Right atrium auricular region (tissue), 2 donors: ENCODE data around the gene FAM83F. TPM values are rescaled to one million over a fixed set of nuclear protein-coding genes. Genes with fewer than 3 reads are reported as not detected.
"Not testable (repeated sequence)": the region's sequence is repeated elsewhere in the genome, so short reads cannot be mapped to it uniquely, and the experiment has no call there.

Experiments used
- DNase-seq: peaks from one replicate; pipeline ENCODE4 v3.0.0-alpha.2; 2019; ENCODE audit warnings: low spot score
- H3K27ac ChIP-seq, 2 donors: fragments of 200-600 bp; sonication (generic); 1 replicate in 1 of 2; 2 replicates in 1 of 2; pipeline ENCODE4 v1.5.1; 2016 to 2019
- H3K27me3 ChIP-seq, 2 donors: fragments of 200-600 bp; sonication (generic); one replicate each; pipeline versions ENCODE4 v1.5.1 to v1.6.0; 2017 to 2019
- H3K36me3 ChIP-seq: fragments of 200-600 bp; sonication (generic); one replicate; pipeline ENCODE4 v1.5.1; 2016
- H3K4me1 ChIP-seq, 2 donors: fragments of 200-600 bp; sonication (generic); one replicate each; pipeline versions ENCODE4 v1.5.1 to v1.6.0; 2017 to 2019
- H3K4me3 ChIP-seq, 2 donors: fragments of 200-600 bp; sonication (generic); 1 replicate in 1 of 2; 2 replicates in 1 of 2; pipeline ENCODE4 v1.5.1; 2017 to 2019; ENCODE audit warnings: mild to moderate bottlenecking in 1 of 2, moderate library complexity in 1 of 2
- H3K9me3 ChIP-seq, 2 donors: fragments of 200-600 bp; sonication (generic); one replicate each; pipeline ENCODE4 v1.5.1; 2019
- total RNA-seq, 2 donors: library from RNA; depleted of rRNA; stranded (reverse); fragments of >200 nt; gene quantifications; one replicate each; pipeline ENCODE4 v1.1.0, GENCODE V29; 2016
- TF ChIP-seq, protein P1 (sequence below), 2 donors: fragments of 200-600 bp; sonication (generic); IDR thresholded peaks; one replicate each; pipeline ENCODE4 v1.5.1; 2019; ENCODE audit warnings: antibody characterized with exemption in 2 of 2

The FAM83F gene
- total RNA-seq, 2 donors from 2014 or later: 4.4 to 4.6 TPM

DNA sequence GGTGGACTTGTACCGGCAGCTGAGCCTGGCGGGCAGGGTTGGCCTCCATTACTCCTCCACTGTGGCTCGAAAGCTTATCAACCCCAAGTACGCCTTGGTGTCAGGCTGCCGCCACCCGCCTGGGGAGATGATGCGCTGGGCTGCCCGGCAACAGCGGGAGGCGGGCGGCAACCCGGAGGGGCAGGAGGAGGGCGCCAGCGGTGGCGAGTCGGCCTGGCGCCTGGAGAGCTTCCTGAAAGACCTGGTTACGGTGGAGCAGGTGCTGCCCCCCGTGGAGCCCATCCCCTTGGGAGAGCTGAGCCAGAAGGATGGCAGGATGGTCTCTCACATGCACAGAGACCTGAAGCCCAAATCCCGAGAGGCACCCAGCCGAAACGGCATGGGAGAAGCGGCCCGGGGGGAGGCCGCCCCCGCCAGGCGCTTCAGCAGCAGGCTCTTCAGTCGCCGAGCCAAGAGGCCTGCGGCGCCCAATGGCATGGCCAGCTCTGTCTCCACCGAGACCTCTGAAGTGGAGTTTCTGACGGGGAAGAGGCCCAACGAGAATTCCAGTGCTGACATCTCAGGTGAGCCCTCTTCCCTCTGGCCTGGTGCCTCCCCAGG lies 26.7 kb downstream of the FAM83F start:
- Histone ChIP-seq H3K4me3 (no peak overlapping the region), H3K4me1 (peaks cover 0 to 8% of the 10 kb centered on the region in 2 donors), H3K9me3 (no peaks in the 10 kb centered on the region), H3K27me3 (no peaks in the 10 kb centered on the region), H3K27ac (no peak overlapping the region), H3K36me3 (no peaks in the 10 kb centered on the region)
- DNase-seq: no peak
- TF ChIP-seq, protein P1, sequence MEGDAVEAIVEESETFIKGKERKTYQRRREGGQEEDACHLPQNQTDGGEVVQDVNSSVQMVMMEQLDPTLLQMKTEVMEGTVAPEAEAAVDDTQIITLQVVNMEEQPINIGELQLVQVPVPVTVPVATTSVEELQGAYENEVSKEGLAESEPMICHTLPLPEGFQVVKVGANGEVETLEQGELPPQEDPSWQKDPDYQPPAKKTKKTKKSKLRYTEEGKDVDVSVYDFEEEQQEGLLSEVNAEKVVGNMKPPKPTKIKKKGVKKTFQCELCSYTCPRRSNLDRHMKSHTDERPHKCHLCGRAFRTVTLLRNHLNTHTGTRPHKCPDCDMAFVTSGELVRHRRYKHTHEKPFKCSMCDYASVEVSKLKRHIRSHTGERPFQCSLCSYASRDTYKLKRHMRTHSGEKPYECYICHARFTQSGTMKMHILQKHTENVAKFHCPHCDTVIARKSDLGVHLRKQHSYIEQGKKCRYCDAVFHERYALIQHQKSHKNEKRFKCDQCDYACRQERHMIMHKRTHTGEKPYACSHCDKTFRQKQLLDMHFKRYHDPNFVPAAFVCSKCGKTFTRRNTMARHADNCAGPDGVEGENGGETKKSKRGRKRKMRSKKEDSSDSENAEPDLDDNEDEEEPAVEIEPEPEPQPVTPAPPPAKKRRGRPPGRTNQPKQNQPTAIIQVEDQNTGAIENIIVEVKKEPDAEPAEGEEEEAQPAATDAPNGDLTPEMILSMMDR (IDR thresholded peaks at IDR 0.05): no peak

GRCh38 chr22:40022536-40023240 lies 27.9 kb downstream of the FAM83F start:
- no peaks in the 10 kb centered on the region for H3K9me3 ChIP-seq
- H3K4me1 ChIP-seq: peaks cover 0 to 8% of the 10 kb centered on the region in 2 donors
- TF ChIP-seq, protein P1 (IDR thresholded peaks at IDR 0.05): no peak
- DNase-seq: no peak
- no peaks in the 10 kb centered on the region for H3K27me3 ChIP-seq
- no peak overlapping the region for H3K27ac ChIP-seq
- H3K36me3 ChIP-seq: no peaks in the 10 kb centered on the region
- no peak overlapping the region for H3K4me3 ChIP-seq

DNA sequence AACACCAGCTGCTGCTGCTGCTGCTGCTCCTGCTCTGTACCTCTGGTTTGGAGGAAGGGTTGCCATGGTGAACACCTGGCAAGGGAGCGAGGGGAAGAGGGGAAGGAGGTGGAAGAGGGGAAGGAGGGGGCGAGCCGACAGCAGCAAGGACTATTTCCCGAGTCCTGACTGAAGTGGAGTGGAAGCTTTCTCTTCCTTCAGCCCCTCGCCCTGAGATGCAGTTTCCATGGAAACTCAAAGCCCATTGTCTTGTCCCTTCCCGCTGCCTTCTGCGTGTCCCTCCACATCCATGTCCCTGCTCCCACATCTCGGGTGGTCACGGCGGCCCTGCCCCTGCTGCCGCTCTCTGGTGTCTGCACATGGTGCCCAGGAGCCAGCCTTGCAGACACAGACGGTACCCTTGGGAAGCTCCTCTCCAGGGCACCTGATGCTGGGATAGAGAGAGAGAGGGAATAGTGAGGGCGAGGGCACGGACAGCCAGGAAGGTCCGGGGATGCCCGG lies 28.6 kb downstream of the FAM83F start:
- Histone ChIP-seq H3K4me3 (no peak overlapping the region), H3K27me3 (no peaks in the 10 kb centered on the region), H3K9me3 (no peaks in the 10 kb centered on the region), H3K27ac (no peak overlapping the region), H3K4me1 (peaks cover 0 to 8% of the 10 kb centered on the region in 2 donors), H3K36me3 (no peaks in the 10 kb centered on the region)
- TF ChIP-seq, protein P1 (IDR thresholded peaks at IDR 0.05): no peak
- no peak for DNase-seq

DNA sequence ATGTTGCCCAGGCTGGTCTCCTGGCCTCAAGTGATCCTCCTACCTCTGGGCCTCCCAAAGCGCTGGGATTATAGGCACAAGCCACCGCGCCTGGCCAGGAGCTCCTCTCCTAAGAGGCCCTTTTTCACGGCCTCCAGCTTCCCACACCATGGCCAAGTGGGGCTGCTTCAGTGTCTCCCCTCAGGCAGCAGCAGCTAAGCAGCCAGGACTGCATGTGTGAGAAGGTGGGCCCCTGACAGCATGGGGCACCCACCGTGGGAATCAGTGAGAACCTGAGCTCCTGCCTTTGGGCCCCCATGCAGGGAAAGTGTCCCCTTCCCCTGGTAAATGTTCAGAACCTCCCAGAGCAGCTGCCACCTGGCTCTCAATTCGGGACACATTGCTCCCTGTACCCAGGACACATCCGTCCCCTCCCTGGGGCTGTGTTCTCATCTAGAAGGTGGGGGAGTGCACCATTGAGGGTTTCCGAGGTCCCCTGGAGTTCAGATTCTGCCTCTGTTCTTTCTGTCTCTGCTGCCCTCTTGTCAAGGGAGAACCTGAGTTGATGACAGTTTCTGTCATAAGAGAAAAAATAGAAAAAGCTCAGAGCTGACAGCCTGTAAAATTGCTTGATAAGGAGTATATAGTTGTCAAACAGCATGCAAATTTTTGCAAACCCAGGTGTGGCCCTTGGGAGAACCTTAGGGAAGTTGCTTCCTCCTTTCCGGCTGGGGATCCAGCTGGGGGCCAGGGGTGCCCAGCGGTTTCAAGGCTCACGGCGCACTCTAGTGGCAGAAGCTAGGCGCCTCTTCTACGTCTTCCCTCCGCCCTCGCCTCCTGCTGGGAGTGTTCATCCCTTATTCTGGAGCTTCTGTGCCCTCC lies 29.7 kb downstream of the FAM83F start:
- Histone ChIP-seq H3K4me1 (peaks cover 0 to 8% of the 10 kb centered on the region in 2 donors), H3K36me3 (no peaks in the 10 kb centered on the region), H3K27me3 (no peaks in the 10 kb centered on the region), H3K27ac (no peak overlapping the region), H3K4me3 (no peak overlapping the region), H3K9me3 (no peaks in the 10 kb centered on the region)
- TF ChIP-seq, protein P1 (IDR thresholded peaks at IDR 0.05): peak; percentile 83 to 93
- DNase-seq: no peak

DNA sequence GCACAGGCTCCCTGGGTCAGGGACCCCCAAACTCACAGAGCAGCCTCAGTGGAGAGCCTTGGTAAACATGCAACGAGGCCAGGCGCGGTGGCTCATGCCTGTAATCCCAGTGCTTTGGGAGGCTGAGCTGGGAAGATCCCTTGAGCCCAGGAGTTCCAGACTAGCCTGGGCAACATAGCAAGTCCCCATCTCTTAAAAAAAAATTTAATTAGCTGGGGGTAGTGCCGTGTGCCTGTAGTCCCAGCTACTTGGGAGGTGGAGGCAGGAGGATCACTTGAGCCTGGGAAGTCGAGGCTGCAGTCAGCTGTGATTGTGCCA lies 30.3 kb downstream of the FAM83F start:
- not testable (repeated sequence) for H3K9me3 ChIP-seq, H3K27me3 ChIP-seq, DNase-seq, H3K4me1 ChIP-seq, H3K36me3 ChIP-seq, H3K4me3 ChIP-seq, H3K27ac ChIP-seq
- TF ChIP-seq, protein P1 (IDR thresholded peaks at IDR 0.05): peak in 1 of 2 donors; percentile 33
